GM23338 (cell line): ENCODE data around the gene WBP2.

ENCODE experiments used
- POLR2AphosphoS5 ChIP-seq: IDR thresholded peaks from 2 replicates; pipeline ENCODE4 v1.6.1; 2016; ENCODE audit warnings: antibody characterized with exemption, low read depth
- TF ChIP-seq, protein P1 (sequence below): IDR thresholded peaks from 2 replicates; pipeline ENCODE4 v1.6.1; 2016; ENCODE audit warnings: antibody characterized with exemption

DNA sequence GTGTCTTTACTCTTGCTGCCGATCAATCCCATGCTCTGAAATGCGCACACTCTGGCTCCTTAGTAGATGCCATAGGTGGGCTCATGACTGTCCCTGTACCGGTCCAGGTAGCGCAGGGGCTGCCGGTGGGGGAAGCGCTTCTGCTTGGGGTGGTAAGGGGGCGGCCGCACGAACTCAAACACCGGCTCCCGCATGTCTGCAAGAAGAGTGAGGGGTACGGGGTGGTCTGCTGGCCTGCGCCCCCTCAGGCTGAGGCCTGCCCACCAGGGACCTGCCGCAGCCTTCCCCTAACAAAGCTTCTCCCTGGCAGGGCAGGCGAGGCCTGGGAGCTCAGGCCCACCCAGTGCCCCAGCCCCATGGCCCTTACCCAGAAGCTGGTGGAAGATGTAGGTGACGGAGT lies 43.7 kb upstream of the WBP2 start:
- TF ChIP-seq, protein P1, sequence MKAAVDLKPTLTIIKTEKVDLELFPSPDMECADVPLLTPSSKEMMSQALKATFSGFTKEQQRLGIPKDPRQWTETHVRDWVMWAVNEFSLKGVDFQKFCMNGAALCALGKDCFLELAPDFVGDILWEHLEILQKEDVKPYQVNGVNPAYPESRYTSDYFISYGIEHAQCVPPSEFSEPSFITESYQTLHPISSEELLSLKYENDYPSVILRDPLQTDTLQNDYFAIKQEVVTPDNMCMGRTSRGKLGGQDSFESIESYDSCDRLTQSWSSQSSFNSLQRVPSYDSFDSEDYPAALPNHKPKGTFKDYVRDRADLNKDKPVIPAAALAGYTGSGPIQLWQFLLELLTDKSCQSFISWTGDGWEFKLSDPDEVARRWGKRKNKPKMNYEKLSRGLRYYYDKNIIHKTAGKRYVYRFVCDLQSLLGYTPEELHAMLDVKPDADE, result no peak
- TF ChIP-seq POLR2AphosphoS5, result no peak
